Gastrocnemius medialis (tissue), 4 donors: ENCODE data around the gene SLC44A2.

Source experiments
- POLR2A ChIP-seq, 2 donors: fragments of 450-650 bp; IDR thresholded peaks; one replicate each; pipeline ENCODE4 v1.6.1; 2017; ENCODE audit warnings: antibody characterized with exemption in 2 of 2, mild to moderate bottlenecking in 2 of 2, moderate library complexity in 2 of 2
- TF ChIP-seq, protein P1 (sequence below), 5 experiments: fragments of 450-650 bp in 3 of 5; fragments of 200-600 bp in 2 of 5; sonication (generic) in 2 of 5; IDR thresholded peaks in 4 of 5; conservative IDR thresholded peaks in 1 of 5; 1 replicate in 4 of 5; 2 replicates in 1 of 5; pipeline ENCODE4 v1.5.1; 2016 to 2019; ENCODE audit warnings: antibody characterized with exemption in 5 of 5, mild to moderate bottlenecking in 3 of 5, moderate library complexity in 3 of 5

- TF ChIP-seq, protein P1, sequence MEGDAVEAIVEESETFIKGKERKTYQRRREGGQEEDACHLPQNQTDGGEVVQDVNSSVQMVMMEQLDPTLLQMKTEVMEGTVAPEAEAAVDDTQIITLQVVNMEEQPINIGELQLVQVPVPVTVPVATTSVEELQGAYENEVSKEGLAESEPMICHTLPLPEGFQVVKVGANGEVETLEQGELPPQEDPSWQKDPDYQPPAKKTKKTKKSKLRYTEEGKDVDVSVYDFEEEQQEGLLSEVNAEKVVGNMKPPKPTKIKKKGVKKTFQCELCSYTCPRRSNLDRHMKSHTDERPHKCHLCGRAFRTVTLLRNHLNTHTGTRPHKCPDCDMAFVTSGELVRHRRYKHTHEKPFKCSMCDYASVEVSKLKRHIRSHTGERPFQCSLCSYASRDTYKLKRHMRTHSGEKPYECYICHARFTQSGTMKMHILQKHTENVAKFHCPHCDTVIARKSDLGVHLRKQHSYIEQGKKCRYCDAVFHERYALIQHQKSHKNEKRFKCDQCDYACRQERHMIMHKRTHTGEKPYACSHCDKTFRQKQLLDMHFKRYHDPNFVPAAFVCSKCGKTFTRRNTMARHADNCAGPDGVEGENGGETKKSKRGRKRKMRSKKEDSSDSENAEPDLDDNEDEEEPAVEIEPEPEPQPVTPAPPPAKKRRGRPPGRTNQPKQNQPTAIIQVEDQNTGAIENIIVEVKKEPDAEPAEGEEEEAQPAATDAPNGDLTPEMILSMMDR (IDR thresholded peaks at IDR 0.05 in 4 of 5, conservative IDR thresholded peaks at IDR 0.05 in 1 of 5), result no peak
- TF ChIP-seq POLR2A (IDR thresholded peaks at IDR 0.05), result no peak
Observed at GRCh38 chr19:10637894-10638293, 12.5 kb downstream of the SLC44A2 start.
